CD14-positive monocyte (primary cell): ENCODE results near the gene CAPN11. TPM values are rescaled to one million over a fixed set of nuclear protein-coding genes. Genes with fewer than 3 reads are reported as not detected.
A peak's percentile ranks its signal among the peaks of the same experiment; 100 is the strongest.

ENCODE experiments used
- DNase-seq, 3 donors: peaks; one replicate each; pipeline ENCODE4 v3.0.0-alpha.2; 2011 to 2022
- H2AFZ ChIP-seq: 2 replicates; pipeline ENCODE4 v1.6.0; 2012; ENCODE audit warnings: mild to moderate bottlenecking, low read depth, low read length, inconsistent platforms; ENCODE audit not compliant: insufficient read depth, poor library complexity, severe bottlenecking
- H3K27ac ChIP-seq, 2 donors: 1 replicate in 1 of 2; 2 replicates in 1 of 2; pipeline ENCODE4 v1.5.1; 2012 to 2013; ENCODE audit warnings: low read length in 2 of 2, control low read depth in 1 of 2, inconsistent platforms in 1 of 2, low read depth in 1 of 2, mild to moderate bottlenecking in 1 of 2
- H3K27me3 ChIP-seq, 2 donors: one replicate each; pipeline versions ENCODE4 v1.6.0 to v1.6.1; 2011 to 2013; ENCODE audit warnings: low read length in 2 of 2; ENCODE audit not compliant: control insufficient read depth in 2 of 2, insufficient read depth in 2 of 2
- H3K36me3 ChIP-seq, 2 donors: replicated peaks in 1 of 2; 1 replicate in 1 of 2; 2 replicates in 1 of 2; pipeline versions ENCODE4 v1.5.1 to v1.6.1; 2012 to 2013; ENCODE audit warnings: low read length in 2 of 2, control low read depth in 1 of 2, inconsistent platforms in 1 of 2, mild to moderate bottlenecking in 1 of 2; ENCODE audit not compliant: insufficient read depth in 2 of 2, control insufficient read depth in 1 of 2
- H3K4me1 ChIP-seq, 2 donors: 1 replicate in 1 of 2; 2 replicates in 1 of 2; pipeline versions ENCODE4 v1.5.1 to v1.6.1; 2012 to 2013; ENCODE audit warnings: low read length in 2 of 2, control low read depth in 1 of 2, inconsistent platforms in 1 of 2, mild to moderate bottlenecking in 1 of 2, moderate library complexity in 1 of 2; ENCODE audit not compliant: insufficient read depth in 2 of 2, control insufficient read depth in 1 of 2
- H3K4me2 ChIP-seq: replicated peaks from 2 replicates; pipeline ENCODE3; 2012; ENCODE audit warnings: low read length, moderate library complexity, mild to moderate bottlenecking; ENCODE audit not compliant: poor library complexity, severe bottlenecking; ENCODE audit errors: extremely low read depth
- H3K4me3 ChIP-seq, 3 experiments: fragments of 200-600 bp in 1 of 3; sonication (generic) in 1 of 3; replicated peaks in 1 of 3; 1 replicate in 2 of 3; 2 replicates in 1 of 3; pipeline ENCODE4 v1.5.1; 2011 to 2013; ENCODE audit warnings: low read length in 3 of 3, mild to moderate bottlenecking in 3 of 3, control low read depth in 2 of 3, low read depth in 2 of 3, inconsistent platforms in 1 of 3, moderate library complexity in 1 of 3
- H3K79me2 ChIP-seq: 2 replicates; pipeline ENCODE4 v1.6.0; 2012; ENCODE audit warnings: mild to moderate bottlenecking, control low read depth, inconsistent platforms, low read length, moderate library complexity; ENCODE audit not compliant: insufficient read depth
- H3K9ac ChIP-seq: 2 replicates; pipeline ENCODE4 v1.6.0; 2017; ENCODE audit warnings: low read length, mild to moderate bottlenecking; ENCODE audit not compliant: insufficient read depth, poor library complexity, severe bottlenecking
- H3K9me3 ChIP-seq, 2 donors: replicated peaks in 1 of 2; 1 replicate in 1 of 2; 2 replicates in 1 of 2; pipeline versions ENCODE4 v1.5.1 to v1.6.1; 2012 to 2013; ENCODE audit warnings: low read length in 2 of 2, control low read depth in 1 of 2; ENCODE audit not compliant: control insufficient read depth in 1 of 2, insufficient read depth in 1 of 2
- H4K20me1 ChIP-seq: 2 replicates; pipeline ENCODE4 v1.6.0; 2012; ENCODE audit warnings: mild to moderate bottlenecking, low read length, control low read depth, moderate library complexity; ENCODE audit not compliant: insufficient read depth
- H3K27ac Mint-ChIP-seq, 7 donors: one replicate each; pipeline ENCODE4 v1.8.0; 2020; ENCODE audit warnings: mild to moderate bottlenecking in 7 of 7, mixed read lengths in 7 of 7, moderate library complexity in 6 of 7, inconsistent platforms in 2 of 7
- H3K27me3 Mint-ChIP-seq, 3 donors: one replicate each; pipeline ENCODE4 v1.8.0; 2021 to 2022; ENCODE audit warnings: low read depth in 3 of 3, mild to moderate bottlenecking in 3 of 3, mixed read lengths in 3 of 3, moderate library complexity in 3 of 3, inconsistent platforms in 1 of 3
- H3K36me3 Mint-ChIP-seq, 2 donors: one replicate each; pipeline ENCODE4 v1.8.0; 2020; ENCODE audit warnings: mixed read lengths in 2 of 2, inconsistent platforms in 1 of 2, mild to moderate bottlenecking in 1 of 2
- H3K4me1 Mint-ChIP-seq: one replicate; pipeline ENCODE4 v1.8.0; 2020; ENCODE audit warnings: mild to moderate bottlenecking, mixed read lengths
- H3K4me3 Mint-ChIP-seq, 2 donors: one replicate each; pipeline ENCODE4 v1.8.0; 2020; ENCODE audit warnings: mild to moderate bottlenecking in 2 of 2, mixed read lengths in 2 of 2, moderate library complexity in 1 of 2
- H3K9me3 Mint-ChIP-seq, 7 donors: one replicate each; pipeline ENCODE4 v1.8.0; 2020 to 2022; ENCODE audit warnings: mixed read lengths in 7 of 7, mild to moderate bottlenecking in 6 of 7, moderate library complexity in 6 of 7, inconsistent platforms in 2 of 7
- WGBS: methylation state at CpG from one replicate; pipeline ENCODE4 v1.1.5; 2013; ENCODE audit warnings: missing lambda C conversion rate; ENCODE audit not compliant: insufficient coverage; 5-methylcytosine and 5-hydroxymethylcytosine counted together
- intact Hi-C, 2 donors: fragments of 100-400 bp; cut with micrococcal nuclease; formaldehyde crosslinking; loops; one replicate each; pipeline versions ENCODE4 v1.15.0 to v1.15.1; 2023
- polyA plus RNA-seq, 3 donors: library from polyadenylated mRNA; depleted of rRNA in 1 of 3; unstranded in 2 of 3; stranded (reverse) in 1 of 3; fragments of 300-500 nt in 2 of 3; fragments of >200 nt in 1 of 3; fragmentation: Illumina TruSeq in 2 of 3; gene quantifications; 1 replicate in 2 of 3; 2 replicates in 1 of 3; pipeline ENCODE4 v1.2.3, GENCODE V29; 2012 to 2021
- TF ChIP-seq, protein P1 (sequence below): fragments of 200-600 bp; IDR thresholded peaks from one replicate; pipeline ENCODE4 v1.8.0; 2022; ENCODE audit warnings: antibody characterized with exemption, mild to moderate bottlenecking

CAPN11 gene
- polyA plus RNA-seq, 3 donors: 0.11 TPM; not detected in 2

- Histone ChIP-seq H3K4me1 (peaks cover 36 to 47% of the 10 kb centered on the region in 2 donors), H3K9me3 (no peaks in the 10 kb centered on the region), H3K79me2 (peaks cover 98% of the 10 kb centered on the region), H3K27ac (no peak overlapping the region), H3K36me3 (peaks cover 6 to 14% of the 10 kb centered on the region in 2 donors), H2AFZ (no peak overlapping the region), H4K20me1 (peaks cover 99% of the 10 kb centered on the region), H3K4me2 (no peak overlapping the region), H3K4me3 (no peak overlapping the region), H3K9ac (no peak overlapping the region), H3K27me3 (no peaks in the 10 kb centered on the region)
- intact Hi-C loops: no loop called here
- TF ChIP-seq, protein P1, sequence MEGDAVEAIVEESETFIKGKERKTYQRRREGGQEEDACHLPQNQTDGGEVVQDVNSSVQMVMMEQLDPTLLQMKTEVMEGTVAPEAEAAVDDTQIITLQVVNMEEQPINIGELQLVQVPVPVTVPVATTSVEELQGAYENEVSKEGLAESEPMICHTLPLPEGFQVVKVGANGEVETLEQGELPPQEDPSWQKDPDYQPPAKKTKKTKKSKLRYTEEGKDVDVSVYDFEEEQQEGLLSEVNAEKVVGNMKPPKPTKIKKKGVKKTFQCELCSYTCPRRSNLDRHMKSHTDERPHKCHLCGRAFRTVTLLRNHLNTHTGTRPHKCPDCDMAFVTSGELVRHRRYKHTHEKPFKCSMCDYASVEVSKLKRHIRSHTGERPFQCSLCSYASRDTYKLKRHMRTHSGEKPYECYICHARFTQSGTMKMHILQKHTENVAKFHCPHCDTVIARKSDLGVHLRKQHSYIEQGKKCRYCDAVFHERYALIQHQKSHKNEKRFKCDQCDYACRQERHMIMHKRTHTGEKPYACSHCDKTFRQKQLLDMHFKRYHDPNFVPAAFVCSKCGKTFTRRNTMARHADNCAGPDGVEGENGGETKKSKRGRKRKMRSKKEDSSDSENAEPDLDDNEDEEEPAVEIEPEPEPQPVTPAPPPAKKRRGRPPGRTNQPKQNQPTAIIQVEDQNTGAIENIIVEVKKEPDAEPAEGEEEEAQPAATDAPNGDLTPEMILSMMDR: no peak
- H3K36me3 Mint-ChIP-seq: peaks cover 27 to 31% of the 10 kb centered on the region in 2 donors
- H3K4me1 Mint-ChIP-seq: peaks cover 62% of the 10 kb centered on the region
- H3K4me3 Mint-ChIP-seq: no peak overlapping the region
- peaks cover 0 to 2% (median 0%) of the 10 kb centered on the region in 3 donors for H3K27me3 Mint-ChIP-seq
- H3K27ac Mint-ChIP-seq: peak overlapping the region in 2 of 7 donors; percentile 35 to 43
- H3K9me3 Mint-ChIP-seq: no peaks in the 10 kb centered on the region
- DNase-seq: no peak
- 95% methylated on average over 2 of the region's 4 CpGs for WGBS
These were observed 37.8 kb upstream of the CAPN11 start for GRCh38 chr6:44120692-44121443.

DNA sequence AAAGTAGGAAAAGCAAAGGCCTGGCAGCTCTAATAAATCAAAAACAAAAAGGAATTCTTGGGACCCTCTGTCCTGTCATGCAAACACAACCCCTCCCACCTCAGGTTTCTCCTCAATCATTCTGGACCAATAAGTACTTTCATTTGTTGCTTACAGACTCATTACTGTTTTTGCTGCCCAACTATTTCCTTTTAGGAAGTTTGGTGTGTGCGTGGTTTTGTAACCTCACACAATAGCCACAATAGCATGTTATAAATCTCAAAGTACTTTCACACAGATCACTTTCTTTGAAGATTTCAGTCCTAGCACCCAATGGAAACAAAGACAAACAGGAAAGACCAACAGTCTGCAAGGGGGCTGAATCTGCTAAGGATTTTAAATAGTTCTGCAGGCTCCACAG is 35.8 kb upstream of the CAPN11 start:
- TF ChIP-seq, protein P1: no peak
- Histone ChIP-seq H3K4me1 (peaks cover 42 to 55% of the 10 kb centered on the region in 2 donors), H2AFZ (no peak overlapping the region), H3K27ac (peak overlapping the region in 1 of 2 donors; percentile 18), H3K27me3 (no peaks in the 10 kb centered on the region), H3K36me3 (peaks cover 0 to 5% of the 10 kb centered on the region in 2 donors), H3K79me2 (peaks cover 94% of the 10 kb centered on the region), H3K4me2 (peak overlapping the region; percentile 38), H3K9me3 (no peaks in the 10 kb centered on the region), H3K9ac (no peak overlapping the region), H4K20me1 (peaks cover 83% of the 10 kb centered on the region), H3K4me3 (no peak overlapping the region)
- peaks cover 0 to 2% (median 0%) of the 10 kb centered on the region in 3 donors for H3K27me3 Mint-ChIP-seq
- peaks cover 16 to 19% of the 10 kb centered on the region in 2 donors for H3K36me3 Mint-ChIP-seq
- H3K9me3 Mint-ChIP-seq: no peaks in the 10 kb centered on the region
- DNase-seq: no peak
- peaks cover 69% of the 10 kb centered on the region for H3K4me1 Mint-ChIP-seq
- intact Hi-C loops: no loop called here
- WGBS: no CpG with 5 or more reads among the region's 1 CpG
- H3K4me3 Mint-ChIP-seq: peak overlapping the region; percentile 39 to 61
- H3K27ac Mint-ChIP-seq: peak overlapping the region in 2 of 7 donors; percentile 57 to 72
